Fibroblast of skin of right quadriceps (primary cell): Measurements from ENCODE around the gene ITPRIPL2.

Experiments
- DNase-seq: peaks from one replicate; pipeline ENCODE4 v3.0.0-alpha.2; 2013

ITPRIPL2 gene

DNA sequence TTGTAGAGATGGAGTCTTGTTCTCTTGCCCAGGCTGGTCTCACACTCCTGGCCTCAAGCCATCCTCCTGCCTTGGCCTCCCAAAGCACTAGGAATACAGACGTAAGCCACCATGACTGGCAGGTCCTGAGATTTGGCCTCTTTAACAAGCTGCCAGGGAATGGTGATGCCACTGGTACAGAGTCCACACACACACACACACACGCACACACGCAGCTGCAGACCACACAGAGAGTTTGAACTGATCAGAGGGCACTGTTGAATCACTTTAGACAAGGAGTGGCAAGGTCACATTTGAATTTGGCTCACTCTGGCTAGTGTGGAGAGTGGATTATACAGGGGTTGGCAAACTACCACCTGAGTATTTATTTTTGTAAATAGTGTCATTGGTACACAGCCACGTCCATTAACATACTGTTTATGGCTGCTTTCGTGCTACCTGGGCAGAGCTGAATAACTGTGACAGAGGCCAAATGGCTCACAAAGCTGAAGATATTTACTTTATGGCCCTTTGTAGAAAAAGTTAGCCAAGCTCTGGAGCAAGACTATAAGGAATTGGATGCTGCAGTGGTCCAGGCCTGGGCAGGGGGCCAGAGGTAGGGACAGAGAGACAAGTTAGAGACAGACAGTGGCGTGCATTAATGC lies 9.9 kb downstream of the ITPRIPL2 start:
- no peak for DNase-seq

DNA sequence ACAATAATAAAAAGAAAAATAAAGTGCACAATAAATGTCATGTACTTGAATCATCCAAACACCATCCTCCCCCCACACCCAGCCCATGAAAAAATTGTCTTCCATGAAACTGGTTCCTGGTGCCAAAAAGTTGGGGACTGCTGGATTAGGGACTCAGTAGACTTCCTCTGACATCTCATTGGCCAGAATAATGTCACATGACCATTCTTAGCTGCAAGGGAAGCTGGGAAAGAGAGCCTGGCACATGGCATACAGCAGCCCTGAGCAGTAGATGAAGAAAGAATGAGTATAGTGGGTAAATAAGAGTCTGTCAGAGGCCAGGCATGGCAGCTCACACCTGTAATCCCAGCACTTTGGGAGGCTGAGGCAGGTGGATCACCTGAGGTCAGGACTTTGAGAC lies 12.5 kb downstream of the ITPRIPL2 start:
- DNase-seq = no peak

DNA sequence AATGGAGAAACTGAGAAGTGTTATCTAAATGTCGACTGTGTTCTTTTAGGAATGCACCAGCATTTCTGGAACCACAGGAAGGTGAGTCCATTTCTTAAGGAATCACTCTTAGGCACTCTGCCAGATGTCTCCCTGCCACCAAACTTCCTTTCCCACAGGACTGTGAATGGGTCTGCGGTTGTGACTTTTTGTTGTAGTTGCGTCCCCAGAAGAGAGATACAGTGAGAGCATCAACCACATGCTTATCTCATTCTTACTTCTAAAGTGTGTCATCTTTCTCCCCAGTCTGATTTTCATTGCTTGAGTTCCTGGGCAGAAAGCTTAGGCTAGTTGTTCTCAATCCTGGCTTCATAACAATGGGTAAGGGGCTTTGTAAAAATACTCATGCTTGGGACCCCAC lies 13.4 kb downstream of the ITPRIPL2 start:
- DNase-seq = no peak

DNA sequence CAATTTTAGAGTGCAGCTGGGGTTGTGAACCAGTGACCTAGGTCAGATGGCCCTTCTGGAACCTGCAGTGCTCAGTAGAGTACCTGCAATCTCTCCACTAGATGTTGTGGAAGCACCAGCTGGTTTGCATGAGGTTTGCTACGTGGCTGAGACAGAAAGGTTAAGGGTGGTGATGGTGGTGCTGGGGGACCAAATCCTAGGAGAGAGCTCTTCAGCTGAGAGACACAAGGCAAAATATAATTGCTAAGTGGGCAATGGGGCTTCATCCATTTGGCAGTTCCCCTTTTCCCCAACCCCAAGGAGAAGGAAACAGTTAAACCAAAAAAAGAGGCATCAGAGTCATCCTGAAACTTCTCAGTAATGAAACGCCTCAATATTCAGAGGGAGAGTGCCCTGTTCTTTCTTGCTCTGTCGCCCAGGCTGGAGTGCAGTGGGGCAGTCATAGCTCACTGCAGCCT lies 13.9 kb downstream of the ITPRIPL2 start:
- DNase-seq = no peak

DNA sequence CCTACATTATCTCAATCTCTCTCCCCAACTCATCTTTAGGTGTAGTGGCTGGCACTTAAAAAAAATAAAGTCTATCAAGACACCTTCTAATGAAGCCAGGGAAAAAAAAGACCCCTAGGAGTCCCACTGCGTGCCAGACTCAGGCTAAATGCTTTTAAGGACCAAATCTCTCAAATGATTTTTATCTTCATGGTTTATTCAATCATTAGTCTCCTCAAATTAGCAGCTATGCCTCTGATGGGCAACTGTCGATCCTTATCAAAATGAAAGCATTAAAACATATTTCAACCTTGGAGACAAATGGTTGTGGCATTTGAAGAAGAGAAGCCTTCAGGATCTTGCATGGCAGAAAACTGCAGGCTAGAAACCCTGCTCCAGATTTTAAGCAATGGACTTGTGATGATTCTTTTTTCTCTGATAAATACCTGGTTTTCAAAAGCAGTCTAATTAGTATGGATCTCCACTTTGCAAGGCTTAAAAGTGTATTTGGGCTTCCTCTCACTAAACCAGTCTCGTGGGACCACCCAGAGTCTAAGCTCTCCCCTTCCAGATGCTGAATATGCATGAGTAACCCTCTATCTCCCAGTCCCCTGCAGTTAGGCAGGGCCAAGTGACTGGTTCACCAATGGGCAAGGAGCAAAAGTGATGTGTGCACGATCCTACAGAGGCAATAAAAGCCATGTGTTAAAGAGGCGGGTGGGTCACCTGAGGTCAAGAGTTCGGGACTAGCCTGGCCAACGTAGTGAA lies 14.9 kb downstream of the ITPRIPL2 start:
- DNase-seq = no peak

DNA sequence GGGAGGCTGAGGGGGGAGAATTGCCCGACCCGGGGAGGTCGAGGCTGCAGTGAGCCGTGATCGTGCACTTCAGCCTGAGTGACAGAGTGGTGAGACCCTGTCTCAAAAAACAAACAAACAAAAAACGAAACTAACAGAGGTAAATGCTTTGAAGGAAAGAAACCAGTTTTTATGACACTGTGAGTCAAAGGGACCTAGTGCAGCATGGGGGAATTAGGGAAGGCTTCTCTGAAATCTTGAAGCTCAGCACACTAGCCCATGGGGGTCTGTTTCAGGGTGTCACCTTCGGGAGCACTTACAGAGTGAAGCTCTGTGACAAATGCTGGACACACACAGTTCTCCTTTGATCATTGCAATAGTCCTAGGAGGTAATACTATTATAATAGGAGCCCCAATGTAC lies 16.6 kb downstream of the ITPRIPL2 start:
- DNase-seq = no peak

DNA sequence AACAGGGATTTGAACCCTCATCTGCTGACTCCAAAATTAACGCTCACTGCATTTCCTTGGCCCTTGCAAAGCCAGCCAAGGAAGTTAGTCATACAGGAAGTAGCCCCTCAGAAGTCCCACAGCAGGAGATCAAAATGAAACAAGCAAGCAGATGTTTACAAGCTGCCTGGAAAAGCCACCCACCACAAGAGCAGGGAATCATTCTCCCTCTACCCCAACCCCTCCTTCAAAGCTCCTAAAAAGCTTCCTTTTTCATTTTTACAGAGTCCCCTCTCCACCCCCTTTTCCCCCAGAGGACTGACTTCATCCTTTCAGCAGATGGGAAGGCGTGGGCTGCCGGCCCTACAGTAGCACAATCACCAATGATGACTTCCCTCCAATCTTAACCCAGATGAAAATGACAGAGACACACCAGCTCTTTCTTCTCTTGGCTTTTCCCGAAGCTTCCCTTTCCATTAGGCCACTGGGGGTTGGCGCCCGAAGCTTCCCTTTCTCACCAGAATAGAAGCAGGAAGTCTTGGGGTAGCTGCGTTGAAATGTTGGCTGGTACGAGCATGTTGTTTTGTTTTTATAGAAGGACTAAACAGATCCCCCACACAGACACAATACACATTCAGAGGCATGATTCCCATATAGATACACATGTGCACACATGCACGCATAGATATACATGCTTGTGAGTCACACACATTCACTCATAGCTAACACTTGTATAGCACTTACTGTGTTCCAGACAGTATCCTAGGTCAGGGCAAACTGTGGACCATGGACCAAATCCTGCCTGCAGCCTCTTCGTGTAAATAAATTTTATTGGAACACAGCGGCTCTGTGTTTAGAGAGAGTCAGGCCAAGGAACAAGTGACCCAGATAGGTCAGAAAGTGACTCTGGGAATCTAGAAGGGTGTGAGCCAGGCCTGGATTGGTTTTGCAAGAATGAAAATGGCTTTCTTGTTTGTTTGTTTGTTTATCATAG lies 17.4 kb downstream of the ITPRIPL2 start:
- peak; percentile 88 for DNase-seq

DNA sequence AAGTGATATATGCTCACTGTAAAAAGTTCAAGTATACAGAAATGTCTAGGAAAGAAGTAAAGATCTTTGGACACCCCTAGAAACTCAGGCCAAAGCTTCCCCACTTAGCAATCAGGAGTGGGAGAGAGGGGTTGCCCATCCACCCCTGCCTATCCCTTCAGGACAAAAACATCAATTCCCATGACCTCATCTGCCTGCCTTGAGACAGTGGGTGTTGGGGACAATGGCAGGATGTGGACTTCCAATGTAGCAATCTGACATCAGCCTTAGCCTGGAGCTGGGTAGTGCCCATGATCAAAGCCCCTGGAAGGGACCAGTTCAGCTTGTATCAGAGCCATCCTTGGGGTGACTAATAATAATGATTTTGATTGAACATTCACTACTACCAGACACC lies 18.1 kb downstream of the ITPRIPL2 start:
- DNase-seq = no peak

DNA sequence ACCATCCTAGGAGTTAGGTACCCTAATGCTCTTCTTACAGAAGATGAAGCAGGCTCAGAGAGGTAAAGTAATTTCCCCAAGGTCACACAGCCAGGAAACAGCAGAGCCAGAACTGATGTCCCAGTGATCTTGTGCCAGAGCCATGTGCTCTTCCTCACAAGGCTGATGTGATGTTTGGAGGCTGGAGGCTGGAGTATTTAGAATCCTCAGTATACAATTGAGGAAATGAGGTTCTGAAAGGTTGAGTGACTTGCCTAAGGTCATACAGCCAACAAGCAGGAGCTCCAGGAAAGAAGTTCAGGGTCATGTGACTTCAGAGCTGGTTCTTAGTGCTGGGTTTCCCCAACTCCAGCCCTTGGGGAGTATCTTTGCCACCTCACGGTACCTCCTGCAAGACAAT lies 18.5 kb downstream of the ITPRIPL2 start:
- no peak for DNase-seq

DNA sequence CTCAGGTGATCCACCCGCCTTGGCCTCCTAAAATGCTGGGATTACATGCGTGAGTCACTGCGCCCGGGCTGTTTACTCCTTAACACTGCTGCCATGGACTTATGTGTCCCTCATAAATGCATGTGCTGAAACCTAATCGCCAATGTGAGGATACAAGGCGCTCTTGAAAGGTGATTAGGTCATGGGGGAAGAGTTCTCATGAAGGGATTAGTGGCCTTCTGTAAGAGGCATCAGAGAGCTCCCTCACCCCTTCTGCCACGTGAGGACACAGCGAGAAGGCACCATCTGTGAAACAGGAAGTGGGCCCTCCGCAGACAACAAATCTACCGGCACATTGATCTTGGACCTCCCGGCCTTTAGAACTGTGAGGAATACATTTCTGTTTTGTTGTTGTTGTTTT lies 19.1 kb downstream of the ITPRIPL2 start:
- no peak for DNase-seq

DNA sequence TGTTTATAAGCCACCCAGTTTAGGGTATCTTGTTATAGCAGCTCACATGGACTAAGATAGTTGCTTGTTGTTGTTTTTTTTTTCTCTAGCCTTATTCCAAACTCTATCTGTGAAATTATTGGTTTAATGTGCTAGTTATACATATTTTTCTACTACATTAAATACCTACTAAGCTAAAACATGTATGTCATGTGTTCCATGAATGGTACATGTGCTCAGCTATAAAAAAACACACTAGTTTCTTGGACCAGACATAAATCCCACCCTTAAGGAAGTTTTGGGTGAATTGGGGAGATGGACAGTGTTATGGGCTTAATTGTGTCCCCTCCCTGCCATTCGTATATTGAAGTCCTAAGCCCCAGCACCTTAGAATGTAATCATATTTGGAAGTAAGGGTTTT lies 19.8 kb downstream of the ITPRIPL2 start:
- no peak for DNase-seq

DNA sequence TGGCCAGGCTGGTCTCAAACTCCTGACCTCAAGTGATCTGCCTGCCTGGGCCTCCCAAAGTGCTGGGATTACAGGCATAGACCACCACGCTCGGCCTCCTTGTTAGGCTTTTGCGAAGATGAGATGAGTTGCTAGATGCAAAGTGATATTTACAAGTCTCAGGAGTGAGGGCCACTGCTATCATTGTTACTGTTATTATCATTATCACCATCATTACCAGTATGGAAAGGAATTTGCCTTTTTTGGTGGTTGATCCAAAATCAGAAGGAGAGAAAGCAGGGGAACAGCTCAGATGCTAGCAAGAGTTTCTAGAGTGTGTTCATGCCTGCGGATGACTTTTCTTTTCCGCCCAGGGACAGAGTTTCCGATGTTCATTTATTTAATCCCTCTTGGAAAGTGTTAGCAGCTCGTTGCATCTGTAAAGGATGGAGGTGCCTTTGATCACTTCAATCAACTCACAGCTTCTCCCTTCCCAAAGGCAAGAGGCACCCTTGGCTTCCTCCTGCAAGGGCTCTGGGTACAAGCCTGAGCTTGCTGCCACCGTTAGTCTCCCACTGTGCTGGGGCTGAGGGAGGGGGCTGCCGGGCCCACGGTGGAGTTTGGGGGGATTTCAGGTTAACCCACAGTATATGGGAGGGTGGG lies 21.6 kb downstream of the ITPRIPL2 start:
- no peak for DNase-seq

DNA sequence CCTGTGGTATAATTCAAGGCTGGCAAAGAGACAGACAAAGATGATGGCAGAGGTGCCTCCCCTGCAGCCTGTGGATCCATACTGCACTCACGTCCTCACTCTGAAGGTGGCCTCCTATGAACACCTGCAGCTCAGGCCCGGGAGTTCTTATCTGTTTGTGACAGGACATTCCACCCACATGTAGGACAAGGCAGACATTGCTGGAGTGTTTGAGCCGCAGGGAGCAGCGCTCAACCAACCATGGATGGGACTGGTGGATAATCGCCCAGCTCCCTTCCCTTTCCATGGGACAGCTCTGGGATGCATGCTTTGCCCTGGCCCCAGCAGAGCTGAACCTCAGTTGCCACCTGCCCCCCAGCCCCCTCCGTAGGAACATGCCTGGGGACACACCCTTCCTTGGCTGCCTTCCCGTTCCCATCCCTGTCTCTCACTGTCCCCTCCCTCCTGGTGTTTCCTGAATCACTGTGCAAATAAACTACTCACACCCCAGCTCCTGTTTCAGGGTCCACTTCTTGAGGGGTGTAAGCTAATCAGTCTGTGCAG lies 22.2 kb downstream of the ITPRIPL2 start:
- no peak for DNase-seq

DNA sequence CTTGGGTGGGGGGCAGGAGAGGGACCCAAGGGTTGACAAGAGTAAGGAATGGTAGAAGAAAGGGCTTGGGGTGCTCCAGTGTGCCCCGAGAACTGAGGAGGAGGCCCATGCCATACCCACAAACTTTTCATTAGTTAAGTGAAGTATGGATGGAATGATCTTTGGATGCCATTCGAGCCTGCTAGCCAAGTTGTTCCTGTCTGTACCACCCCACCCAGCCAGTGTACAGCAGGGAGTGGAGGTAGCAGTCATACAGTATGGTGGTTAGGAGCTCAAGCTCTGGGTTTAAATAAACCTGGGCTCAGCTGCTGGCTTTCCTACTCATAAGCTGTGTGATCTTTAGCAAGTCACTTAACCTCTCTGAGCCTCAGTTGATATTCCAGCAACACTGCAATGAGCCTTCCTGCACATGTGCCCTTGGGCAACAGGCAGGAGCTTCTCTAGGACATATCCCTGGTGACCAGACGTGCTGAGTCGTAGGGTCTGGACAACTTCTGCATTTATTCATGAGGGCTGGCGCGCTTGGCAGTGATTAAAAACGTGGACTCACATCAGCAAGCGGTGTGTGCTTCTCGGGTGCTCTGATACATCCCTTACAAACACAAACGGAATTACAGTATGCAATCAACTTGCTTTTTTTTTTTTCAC lies 22.9 kb downstream of the ITPRIPL2 start:
- DNase-seq = peak; percentile 51

DNA sequence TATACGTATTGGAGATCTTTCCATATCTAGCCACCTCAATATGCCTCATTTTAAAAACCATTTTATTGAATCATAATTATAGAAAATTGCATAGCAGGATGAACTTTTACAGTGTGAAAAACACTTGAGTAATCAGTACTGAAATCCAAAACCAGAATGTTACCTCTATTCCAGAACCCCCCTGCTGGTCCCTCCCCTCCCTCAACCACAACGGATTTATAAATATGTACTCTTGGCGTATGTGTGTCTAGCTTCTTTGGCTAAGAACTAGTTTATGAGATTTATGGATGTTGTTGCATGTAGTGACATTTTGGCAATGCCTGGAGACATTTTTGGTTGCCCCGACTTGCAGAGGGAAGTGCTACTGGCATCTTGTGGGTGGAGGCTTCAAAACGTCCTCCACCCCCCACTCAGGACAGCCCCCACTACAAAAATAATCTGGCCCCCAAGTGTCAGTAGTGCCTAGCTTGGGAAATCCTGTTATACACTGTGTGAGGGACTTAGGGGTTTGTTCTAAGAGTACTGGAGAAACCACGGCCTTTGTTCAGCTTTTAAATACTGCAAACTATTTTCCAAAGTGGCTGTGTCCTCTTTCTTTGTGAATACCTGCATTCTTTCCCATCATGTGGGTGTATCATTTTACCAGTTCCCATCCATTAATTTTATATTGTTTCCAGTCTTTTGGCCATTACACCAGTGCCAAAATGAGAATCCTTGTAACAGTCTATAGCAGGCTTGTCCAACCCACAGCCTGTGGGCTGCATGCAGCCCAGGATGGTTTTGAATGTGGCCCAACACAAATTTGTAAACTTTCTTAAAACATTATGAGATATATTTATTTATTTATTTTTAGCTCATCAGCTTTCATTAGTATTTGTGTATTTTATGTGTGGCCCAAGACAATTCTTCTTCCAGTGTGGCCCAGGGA lies 23.7 kb downstream of the ITPRIPL2 start:
- peak; percentile 67 for DNase-seq

DNA sequence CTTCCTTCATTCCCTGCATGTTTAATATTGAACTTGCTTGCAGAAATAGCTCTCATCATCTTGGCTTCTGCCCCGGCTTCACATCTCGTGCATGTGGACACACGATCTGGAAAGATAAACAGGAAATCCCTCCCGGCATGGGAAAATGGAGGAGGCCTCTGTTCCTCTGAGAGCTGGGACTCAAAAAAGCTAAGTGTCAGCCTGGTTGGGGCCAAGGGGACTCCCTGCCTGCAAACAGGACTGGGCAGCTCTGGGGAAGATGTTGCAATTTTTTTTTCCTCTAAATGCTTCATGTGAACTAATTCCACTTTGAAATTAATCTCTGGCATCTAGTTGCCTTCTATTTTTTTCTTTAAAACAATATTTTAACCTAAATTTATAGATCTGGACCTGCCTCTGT lies 24.8 kb downstream of the ITPRIPL2 start:
- DNase-seq = peak; percentile 70

DNA sequence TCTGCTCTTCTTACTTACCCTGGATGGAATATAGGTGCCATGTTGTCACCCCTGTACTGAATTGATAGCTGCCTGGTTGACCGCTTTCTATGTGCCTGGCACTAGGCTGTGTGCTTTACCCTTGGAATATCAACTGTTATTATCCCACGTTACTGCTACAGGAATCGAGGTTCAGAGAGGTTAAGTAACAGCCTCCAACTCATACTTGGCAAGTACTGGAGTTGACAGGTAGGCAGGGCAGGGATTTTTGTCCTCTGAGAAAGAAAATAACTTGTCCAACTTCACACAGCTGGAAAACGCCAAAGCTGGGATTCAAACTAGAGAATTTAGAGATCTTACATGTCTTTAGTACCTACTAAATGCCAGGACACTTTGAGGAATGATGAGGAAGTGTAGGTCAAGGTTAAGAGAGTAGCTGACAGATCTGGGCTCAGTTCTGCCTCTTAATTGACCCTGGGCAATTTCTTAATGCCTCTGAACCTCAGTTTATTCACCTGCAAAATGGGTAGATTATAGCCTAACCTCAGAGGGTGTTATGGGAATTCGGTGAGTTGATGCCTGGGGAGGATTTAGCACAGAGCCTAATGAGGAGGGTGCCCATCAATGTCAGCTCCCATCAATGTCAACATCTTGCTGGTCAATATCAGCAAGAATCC lies 25.8 kb downstream of the ITPRIPL2 start:
- no peak for DNase-seq

DNA sequence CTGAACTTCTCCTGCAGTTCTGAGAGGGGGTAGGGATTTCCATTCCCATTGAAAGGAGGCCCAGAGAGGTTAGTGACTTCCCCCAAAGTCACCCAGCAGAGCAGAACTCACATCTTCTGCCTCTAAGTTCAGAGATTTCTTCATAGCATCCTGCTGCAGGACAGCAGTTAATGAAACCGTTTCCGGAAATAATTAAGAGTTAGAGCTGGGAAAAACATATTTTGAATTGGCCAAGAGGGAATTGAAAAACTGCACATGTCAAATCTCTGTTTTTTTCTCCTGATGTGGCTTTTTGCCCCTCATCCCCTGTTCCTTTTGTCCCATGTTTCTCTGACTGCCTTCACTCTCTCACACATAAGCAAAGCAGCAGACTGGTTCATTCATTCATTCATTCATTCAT lies 26.6 kb downstream of the ITPRIPL2 start:
- DNase-seq = no peak

DNA sequence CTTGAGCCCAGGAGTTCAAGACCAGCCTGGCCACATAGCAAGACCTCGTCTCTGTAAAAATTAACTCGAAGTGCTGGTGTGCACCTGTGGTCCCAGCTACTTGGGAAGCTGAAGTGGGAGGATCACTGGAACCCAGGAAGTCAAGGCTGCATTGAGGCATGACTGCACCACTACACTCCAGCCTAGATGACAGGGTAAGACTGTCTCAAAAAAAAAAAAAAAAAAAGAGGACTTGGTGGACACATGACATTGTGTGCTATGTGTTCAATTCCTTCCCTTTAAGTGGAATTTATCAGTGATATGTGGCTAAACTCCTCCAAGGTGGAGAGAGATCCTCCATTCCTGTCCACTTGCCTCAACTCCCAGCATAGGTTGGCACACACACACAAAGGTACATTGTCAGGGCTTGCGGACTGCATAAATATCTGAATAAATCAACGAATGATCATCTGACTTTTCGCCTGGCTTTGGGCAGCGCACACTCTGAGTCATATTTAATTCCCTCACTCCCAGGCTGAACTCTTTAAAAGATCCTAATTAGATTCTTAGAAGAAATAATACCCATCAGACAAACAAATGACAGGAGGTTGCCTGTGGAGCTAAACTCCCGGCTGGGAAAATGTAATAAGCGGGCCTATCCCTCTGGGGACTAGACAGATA lies 29.3 kb downstream of the ITPRIPL2 start:
- DNase-seq = no peak

DNA sequence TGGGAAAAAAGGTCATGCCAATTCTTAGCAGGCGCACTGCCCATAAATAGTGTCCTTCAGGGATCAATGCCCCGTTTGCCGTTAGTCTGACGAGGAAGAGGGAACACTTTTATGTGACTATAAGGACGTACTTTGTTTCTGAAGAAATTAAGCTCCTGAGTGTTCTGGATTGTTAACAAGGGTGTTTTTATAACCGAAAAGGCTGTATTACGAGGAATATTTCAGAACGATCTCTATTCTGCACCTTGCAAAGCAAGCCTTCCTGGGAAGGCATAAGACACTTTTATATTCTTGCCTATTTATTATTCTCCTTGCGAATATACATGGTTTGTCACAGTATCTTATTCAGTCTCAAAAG lies 29.8 kb downstream of the ITPRIPL2 start:
- DNase-seq = no peak
